CD4-positive, alpha-beta T cell treated with Interleukin-17A for 4 hours (primary cell): ENCODE results near the gene MORN1.
A peak's percentile ranks its signal among the peaks of the same experiment; 100 is the strongest.

Experiments used
- DNase-seq: peaks from one replicate; pipeline ENCODE4 v3.0.0-alpha.2; 2020; ENCODE audit warnings: mixed read lengths

The MORN1 gene

DNA sequence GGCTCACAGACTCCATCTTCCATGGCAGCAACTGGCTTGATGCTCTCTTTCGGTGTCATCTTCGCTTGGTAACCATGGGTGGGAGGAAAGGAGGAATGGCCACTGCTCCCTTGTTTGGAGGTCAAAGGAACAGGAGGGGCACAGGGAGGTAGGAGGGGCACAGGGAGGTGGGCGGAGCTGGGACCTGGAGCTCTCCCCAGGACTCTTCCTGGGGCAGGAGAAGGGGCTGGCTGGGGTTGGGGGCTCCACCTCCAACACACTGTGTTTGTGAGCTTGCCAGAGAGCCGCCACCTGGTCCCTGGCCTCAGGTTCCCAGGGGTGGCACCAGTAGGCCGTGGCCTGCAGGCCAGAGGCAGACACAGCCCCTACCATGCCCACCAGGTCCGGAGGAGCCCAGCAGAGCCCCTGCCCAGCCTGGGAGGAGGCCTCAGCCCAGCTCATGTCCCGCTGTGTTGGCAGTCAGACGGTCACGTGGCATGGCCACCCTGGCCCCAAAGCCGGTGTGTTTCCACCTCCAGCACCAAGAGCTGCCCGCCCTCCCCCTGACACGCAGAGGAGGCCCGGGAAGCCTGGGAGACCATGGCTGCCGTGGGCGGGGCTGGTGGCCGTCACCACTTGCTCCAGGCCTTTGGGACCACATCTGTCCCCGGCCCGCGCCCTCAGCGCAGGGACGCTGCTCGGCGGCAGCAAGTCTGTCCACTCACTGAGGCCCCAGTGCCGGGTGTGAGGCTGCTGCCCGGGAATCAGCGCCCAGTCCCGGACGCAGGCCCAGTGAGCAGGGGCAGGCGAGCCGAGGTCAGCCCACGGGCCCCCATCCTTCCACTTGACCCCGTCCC, 73.9 kb downstream of the MORN1 start:
- no peak for DNase-seq

DNA sequence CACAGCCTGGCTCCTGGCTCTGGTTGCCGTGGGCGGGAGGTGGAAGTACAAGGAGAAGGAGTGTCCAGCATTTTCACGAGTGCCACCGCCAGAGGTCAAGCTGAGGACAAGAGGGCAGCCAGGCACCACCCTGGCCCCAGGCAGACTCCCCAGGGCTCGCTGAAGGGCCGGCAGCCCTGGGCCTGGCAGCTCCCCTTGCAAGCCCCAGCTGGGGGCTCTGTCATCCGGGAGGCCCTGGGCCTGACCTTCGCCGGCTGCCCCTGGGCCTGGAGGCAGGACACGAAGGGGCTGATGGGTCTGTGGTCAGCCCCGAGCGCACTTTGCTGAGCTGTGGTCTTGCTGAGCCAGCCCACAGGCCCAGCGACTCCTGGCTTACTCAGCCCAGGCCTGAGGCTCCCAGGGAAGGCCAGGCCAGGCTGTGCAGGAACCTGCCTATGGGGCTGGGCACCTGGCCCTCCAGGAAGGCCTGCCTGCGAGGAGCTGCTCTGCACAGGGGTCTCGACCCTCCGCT, 74.8 kb downstream of the MORN1 start:
- no peak for DNase-seq

DNA sequence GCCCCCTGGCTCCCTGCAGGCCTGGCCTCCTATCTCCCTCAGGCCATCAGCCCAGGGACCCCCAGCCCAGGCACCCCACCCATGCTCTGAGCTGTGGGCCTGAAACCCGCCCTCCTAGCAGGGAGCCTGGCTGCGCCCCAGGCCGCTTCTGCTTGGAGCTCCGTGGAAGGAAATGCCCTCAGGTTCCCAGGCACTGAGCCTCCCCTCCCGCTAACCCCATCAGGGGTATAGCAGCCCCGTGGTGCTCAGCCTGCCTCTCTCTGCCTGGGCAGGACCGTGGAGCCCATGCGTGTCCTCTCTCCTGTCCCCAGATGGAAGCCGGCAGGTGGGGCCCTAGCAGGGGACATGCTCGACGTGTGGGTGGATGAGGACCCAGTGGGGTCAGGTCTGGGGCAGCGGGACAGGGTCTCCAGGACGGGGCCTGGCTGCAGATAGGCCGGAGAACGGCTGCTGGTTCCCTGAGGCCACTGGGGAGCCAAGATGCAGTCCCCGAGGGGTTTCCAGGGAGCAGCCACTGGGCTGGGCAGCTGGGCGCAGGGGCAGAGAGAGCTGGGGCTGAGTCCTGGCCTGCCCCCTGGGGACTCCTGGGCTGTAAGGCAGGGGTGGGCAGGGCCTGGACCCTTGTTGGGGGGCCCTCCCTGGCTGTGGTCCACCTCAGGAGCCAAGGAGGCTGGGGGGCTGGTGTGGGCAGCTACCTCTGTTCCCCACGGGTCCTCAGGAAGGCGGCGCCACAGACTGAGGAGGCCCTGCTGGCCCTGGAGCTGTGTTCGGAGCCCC, 75.5 kb downstream of the MORN1 start:
- no peak for DNase-seq

DNA sequence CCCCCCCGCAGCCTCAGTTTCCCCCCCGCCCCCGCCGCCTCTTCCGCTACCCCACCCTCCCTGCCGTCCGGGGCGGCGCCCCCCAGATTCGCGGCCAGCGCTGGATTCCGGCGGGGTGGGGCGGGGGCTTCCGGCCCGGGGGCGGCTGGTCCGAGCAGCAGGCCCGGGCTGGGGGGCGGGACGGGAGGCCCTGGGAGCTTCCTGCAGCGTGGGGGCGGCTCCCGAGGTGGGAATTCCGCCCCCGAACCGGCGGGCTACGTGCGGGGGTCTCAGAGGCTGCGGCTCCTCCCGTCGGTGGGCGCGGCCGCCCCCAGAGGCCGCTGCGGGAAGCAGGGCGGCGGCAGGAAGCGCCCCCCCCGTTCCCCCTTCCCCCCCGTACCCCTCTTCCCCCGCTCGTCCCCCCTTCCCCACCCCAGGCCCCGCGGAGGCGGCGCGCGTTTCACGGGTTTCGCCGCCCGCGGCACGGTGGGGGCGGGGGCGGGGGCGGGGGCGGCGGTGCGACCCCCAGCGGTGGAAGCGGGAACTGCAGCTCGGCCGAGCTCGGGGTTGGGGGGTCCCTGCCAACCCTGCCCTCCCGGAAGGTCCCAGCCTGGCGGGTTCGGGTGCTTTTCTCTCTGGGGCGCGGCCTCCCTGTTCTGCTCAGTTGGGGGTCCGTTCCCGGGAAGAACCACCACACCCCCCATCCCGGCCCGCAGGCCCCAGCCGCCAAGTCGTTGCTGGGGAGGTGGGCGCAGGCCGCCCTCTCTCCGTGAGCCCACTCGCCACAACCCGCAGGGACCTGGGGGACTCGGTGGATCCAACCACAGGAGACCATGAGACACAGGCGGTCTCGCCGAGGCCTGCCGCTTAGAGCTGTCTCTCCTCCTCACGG, 76.3 kb downstream of the MORN1 start:
- peak; percentile 72 for DNase-seq

DNA sequence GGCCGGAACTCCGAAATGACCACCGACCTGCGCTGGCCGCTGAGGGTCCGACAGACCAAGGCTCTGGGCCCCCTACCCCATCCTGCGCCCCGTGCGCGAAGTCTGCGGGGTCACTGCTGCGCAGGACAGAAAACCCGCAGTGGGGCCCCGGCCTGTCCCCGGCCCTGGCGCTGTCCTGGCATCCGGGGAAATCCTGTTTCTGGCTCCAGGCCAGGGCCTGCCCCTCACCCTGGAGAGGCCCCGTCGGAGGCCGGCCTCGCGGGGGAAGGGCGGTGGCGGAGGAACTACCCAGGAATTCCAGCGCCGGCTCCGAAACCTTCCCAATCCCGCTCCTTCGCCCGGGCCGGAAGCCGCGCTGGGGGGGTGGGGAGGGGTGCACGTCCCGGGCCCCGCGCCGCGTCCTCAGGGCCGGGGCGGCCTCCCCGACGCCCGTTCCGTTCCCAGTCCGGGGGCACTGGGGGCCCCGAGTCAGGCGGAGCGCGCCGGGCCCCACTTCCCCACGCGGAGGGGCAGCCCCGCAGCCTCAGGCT, 77.0 kb downstream of the MORN1 start:
- peak; percentile 41 for DNase-seq

DNA sequence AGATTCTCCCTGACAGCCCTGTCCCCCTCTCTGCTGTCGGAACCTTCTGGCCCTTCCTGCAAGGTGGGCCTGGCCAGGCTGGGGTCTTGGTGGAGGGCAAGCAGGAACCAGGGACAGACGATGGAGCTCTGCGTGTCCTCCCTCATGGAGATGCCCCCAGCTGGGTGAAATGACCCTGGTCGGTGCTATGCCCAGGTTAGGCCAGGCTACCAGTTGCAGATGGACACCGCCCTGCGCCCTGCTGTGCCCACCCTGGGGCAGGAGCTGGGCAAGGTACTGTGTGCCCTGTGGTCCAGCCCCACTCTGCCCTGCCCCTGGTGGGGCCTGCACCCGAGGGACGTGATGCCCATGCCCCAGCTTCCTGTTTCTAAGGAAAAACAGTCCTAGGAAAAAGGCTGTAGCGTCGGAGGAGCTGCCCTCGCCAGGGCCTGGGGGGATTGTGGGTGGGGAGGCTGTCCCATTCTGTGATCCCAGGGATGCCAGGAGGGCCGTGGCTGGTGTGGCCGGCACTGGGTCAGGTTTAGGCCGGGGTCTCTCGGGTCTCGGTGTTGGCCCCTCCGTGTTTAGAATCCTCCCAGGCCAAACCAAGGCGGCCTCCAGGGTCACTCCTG, 77.6 kb downstream of the MORN1 start:
- DNase-seq, result no peak

DNA sequence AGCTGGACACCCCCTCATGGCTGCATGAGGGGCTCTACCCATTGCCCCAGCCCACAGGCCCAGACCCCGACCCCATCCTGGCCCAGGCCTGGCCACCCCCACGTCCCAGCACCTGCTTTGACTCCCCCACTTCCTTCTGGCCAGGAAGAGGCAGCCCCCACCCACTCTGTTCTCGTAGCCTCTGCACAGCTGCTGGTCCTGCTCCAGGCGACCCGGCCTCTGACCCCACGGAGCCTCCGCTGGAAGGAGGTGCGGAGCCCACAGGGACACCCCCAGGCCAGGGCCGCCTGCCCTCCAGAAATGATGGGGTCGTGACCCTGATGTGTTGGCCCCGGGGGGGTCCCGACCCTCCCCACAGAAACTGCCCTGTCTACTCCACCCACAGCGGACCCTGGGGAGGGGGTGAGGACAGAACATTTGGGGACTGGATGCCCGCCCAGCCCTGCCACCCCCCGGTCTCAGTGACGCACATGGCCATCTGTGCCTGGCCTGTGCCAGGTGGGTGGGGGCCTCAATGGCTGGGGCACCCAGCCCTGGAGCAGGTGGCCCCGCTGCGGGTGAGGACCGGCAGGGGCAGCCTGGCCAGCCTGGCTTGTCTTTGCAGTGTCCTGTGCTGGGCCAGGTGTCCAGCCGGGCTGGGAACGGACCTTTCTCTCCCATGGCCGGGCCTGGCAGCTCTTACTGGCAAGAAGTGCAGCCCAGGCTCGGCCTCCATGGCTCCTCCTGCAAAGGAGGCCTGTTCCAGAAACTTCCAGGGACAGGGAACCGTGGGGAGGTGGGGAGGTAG, 78.6 kb downstream of the MORN1 start:
- no peak for DNase-seq

DNA sequence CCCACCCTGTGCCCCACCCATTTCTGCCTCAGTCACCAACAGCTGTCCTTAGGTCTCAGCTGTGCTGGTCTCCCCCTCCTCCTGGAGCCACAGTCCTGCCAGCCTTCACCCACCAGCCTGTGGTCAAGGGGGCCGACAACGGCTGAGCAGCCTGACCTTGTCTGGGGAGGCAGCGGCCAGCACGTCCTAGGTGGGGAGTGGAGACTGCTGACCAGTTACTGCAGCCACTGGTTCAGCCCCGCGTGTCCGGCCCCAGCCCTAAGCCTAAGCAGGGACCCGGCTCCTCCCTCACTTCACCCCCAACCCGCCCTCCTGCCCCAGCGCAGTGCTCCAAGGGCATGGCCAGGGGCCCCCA, 79.2 kb downstream of the MORN1 start:
- DNase-seq, result no peak

DNA sequence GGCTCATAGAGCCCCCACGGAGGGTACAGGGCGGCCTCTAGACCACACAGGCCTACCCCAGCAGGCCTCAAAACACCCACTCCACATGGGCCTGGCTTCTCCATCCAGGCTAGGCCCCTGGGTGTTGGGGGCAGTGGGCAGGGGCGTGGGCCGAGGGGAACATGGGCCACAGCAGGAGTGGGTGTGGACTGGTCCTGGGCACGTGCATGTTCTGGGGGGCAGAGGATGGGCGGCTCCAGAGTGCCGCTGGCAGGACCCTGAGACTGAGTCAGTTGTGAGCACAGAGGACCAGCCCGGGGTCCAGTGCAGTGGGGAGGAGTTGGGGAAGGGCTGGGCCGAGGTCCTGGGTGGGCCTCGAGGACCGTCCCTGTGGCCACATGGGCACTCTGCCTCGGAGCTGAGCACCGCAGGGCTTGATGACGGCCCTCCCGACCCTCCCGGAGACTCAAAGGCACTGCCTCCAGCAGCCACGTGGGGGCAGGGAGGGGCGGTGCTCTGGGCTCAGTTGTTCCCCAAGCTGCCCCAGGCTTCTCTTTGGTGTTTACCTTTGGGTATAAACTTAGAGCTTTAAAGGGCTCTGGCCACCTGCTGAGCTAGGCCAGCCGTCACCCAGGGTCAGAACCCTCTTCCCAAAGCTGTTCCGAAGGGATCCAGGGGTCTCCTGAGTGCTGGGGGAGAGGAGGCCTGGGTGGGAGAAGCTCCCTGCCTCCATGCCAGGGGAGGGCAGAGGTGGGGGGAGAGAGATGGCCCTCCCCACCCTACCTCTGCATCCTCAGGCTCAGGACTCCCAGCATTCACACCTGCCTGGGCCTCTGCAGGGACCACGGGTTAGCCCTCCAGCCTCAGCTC, 79.9 kb downstream of the MORN1 start:
- DNase-seq, result peak; percentile 72

DNA sequence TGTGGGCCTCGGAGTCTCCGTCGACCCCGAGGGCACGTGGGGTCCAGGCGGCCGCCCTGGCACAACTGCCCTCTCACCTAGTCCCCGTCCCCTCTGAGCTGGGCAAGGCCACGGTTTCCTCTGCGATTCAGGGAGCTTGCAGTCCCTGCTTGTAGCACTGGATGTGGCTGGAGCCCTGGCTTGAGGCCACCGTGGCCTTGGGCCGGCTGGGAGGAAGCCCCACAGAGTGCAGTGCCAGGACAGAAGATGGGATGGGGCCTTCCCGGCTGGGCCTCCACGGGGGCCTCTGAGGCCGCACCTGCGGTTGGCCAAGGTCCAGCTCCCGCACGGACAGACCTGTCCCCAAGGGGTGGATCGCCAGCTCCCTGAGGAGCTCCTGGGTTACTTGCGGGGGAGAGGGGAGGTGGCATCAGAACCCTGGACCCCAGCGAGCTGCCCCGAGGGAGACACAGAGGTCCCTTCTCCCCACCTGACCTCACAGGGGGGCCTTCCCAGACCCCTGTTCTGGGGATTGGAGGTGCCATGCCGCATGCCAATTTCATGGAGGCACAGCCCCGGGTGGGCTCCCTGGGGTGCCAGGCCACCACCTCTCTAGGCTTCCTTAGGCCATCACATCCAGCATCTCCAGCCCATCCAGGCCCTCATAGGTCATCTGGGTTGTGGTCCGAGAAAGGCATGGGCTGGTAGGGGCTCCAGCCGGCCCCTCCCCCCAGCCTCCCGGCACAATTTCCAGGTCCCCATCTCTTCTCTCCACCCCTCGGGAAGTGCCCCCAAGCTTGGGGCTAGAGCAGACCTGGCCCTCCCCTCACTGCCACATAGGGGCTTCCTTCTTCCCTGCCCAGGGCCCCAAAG, 80.8 kb downstream of the MORN1 start:
- DNase-seq, result no peak

DNA sequence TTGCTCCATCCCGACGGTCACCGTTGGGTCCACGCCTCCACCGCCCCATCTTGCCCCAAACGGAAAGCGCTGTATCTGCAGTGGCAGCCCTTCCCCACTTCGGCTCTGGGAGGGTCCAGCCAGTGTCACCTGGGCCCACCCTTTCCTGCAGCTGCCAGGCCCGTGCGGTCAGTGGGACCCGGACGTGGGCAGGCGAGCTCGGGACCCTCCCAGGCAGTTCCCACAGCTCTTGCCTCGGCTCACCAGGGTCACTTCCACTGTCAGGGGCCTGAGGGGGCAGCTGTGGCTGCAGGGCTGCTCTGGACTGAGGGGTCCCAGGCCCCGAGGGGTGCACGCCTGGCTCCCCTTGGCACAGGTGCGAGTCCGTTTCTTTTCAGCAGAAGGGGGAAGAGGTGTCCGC, 82.5 kb downstream of the MORN1 start:
- DNase-seq, result no peak

DNA sequence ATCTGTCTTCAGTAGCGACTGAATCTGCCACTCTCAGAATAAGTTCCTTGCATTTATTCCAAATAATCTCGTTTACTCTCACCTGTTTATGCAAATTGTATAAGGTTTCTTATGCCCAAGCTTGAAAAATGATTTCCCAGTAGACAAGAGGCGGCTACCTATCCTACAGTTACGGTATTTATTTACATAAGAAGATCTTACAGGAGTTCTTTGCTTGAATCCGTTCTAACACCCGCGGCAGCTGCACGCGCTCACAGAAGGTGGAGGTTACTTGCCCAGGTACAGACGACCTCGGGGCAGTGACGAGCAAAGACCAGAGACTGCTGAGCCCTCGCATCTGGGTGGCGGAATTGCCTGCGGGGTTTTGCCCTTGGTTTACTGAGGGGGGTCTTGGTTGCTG, 83.4 kb downstream of the MORN1 start:
- no peak for DNase-seq

DNA sequence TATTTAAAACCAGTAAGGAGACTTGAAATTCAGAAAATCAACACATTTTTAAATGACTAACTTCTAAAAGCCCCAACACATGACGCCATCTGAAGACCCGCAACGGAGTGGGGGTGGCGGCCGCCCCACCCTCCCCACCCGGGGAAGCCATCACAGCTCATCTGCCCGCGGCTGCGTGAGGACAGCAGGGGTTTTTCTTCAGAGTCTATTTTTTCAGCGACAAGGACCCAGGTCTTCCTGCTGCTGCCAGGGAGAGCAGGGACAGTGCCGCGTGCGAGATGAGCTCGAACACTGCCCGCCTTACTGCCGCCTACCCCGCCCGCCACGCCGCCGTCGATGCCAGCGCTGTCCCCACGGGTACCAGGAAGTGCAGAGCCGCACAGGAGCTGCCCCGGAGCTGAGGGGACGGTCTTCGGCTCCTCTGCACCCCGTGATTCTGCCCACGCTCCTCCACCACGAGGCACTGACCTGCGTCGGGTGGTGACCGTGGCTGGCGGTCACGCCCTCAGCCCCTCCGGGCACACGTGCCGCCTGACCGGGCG, 84.2 kb downstream of the MORN1 start:
- no peak for DNase-seq

DNA sequence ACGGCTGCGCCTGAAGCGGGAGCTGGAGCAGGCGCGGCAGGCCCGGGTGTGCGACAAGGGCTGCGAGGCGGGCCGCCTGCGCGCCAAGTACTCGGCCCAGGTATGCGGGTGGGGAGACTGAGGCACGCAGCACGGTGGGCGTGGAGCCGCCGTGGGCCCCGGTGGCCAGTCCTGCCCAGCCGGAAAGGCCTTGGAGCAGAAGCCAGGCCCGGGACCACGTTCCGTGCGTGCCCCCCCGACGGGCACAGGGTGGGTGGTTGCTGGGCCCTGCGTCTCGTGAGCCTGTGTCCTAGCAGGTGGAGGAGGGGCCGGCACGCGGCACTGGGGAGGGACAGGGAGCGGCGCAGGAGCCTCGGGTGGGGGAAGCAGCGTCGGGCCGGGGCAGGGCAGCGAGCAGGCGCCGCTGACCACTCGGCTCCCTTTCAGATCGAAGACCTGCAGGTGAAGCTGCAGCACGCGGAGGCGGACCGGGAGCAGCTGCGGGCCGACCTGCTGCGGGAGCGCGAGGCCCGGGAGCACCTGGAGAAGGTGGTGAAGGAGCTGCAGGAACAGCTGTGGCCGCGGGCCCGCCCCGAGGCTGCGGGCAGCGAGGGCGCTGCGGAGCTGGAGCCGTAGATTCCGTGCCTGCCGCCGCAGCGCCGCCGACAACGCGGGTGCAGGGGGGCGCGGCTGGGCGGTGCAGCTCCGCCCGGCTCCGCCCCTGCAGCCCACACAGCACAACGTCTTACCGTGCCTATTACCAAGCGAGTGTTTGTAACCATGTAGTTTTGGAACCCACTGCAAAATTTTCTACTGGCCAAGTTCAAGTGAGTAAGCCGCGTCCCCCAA, 85.0 kb downstream of the MORN1 start:
- no peak for DNase-seq

DNA sequence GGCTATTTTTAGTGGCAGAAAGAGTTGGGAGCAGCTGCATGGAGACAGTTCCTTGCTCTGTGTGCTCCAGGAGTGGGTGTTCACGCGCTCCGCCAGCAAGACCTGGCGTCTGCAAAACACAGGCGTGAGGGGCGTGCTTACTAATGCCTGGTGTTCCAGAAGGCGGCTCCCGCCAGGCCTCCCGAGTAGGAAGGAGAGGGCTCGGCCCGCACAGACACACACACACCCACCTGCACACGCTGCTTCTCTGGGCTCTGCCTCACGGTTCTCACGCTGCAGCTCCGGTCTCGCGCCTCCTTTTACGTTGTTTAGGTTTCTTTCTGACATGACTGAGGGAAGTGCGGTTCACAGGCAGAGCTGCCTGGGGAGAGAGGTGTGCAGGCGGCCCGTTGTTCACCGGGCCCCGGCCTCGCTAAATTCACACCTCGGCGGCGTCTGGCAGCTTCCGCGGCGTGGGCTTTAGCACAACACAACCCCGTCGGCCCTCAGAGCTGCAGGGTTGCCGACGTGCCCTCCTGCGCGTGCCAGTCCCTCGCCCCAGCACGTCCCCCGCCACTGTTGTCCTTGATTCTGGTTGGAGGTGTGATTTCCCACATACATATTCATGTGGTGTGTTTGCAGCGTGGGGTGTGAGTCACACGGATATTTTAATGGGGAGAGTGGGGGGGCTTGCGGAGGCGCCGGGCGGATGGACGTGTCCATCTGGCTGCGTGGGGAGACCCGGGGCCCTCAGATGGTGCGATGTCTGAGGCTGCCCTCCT, 86.3 kb downstream of the MORN1 start:
- no peak for DNase-seq

DNA sequence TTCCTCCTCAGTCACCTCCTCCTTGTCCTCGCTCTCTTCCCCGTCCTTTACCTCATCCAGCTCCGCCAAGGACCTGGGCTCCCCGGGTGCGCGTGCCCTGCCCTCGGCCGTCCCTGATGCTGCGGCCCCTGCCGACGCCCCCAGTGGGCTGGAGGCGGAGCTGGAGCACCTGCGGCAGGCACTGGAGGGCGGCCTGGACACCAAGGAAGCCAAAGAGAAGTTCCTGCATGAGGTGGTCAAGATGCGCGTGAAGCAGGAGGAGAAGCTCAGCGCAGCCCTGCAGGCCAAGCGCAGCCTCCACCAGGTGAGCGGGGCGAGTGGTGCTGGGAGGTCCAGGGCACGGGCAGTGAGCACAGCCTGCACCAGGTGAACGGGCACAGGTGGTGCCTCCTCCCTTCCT, 87.1 kb downstream of the MORN1 start:
- DNase-seq, result no peak

DNA sequence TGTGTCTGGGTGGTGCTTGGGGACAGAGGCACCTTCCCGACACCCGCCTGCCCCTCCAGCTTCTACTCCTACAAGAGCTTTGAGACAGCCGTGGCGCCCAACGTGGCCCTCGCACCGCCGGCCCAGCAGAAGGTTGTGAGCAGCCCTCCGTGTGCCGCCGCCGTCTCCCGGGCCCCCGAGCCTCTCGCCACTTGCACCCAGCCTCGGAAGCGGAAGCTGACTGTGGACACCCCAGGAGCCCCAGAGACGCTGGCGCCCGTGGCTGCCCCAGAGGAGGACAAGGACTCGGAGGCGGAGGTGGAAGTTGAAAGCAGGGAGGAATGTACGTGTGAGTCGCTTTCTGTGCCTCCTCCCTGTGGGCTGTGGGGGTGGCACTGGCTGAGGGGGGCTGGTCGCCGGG, 87.6 kb downstream of the MORN1 start:
- no peak for DNase-seq
